ENCODE data around the gene OXCT2. TPM values are rescaled to one million over a fixed set of nuclear protein-coding genes. Genes with fewer than 3 reads are reported as not detected.

OXCT2 gene
- total and polyA plus RNA-seq, 4 donors = 0.11 to 0.47 (median 0.15) TPM

DNA sequence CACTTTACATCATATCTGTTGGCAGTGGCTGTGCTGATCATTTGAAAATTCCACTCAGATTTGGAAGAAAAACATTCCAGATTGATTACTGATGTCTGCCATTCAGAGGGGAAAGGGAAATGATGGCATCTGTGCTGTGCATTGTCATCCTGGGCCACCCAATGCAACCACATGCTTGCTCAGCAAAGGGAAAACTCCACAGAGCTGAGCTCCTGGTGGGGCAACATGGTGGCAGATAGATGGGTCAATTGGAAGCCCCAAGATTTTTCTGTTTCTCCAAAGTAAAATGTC lies 11.8 kb downstream of the OXCT2 start (continued):
- no peak for TF ChIP-seq NR2F2 (IDR thresholded peaks at IDR 0.05)
- no peak for TF ChIP-seq REST (IDR thresholded peaks at IDR 0.05)

- 96% methylated on average over 16 of the region's 16 CpGs for WGBS
- TF ChIP-seq NR2F2 (IDR thresholded peaks at IDR 0.05) (no peak), GABPA (IDR thresholded peaks at IDR 0.05 in 1 of 2, conservative IDR thresholded peaks at IDR 0.05 in 1 of 2) (no peak), RAD21 (IDR thresholded peaks at IDR 0.05) (no peak), YY1 (IDR thresholded peaks at IDR 0.05) (no peak), SP1 (IDR thresholded peaks at IDR 0.05) (no peak), CTCF (IDR thresholded peaks at IDR 0.05; ENCODE audit: low read depth, low read length, missing input control) (no peak), FOXA2 (IDR thresholded peaks at IDR 0.05) (no peak), HNF4A (conservative IDR thresholded peaks at IDR 0.05) (no peak), REST (IDR thresholded peaks at IDR 0.05) (no peak)
- TF ChIP-seq, protein P1, sequence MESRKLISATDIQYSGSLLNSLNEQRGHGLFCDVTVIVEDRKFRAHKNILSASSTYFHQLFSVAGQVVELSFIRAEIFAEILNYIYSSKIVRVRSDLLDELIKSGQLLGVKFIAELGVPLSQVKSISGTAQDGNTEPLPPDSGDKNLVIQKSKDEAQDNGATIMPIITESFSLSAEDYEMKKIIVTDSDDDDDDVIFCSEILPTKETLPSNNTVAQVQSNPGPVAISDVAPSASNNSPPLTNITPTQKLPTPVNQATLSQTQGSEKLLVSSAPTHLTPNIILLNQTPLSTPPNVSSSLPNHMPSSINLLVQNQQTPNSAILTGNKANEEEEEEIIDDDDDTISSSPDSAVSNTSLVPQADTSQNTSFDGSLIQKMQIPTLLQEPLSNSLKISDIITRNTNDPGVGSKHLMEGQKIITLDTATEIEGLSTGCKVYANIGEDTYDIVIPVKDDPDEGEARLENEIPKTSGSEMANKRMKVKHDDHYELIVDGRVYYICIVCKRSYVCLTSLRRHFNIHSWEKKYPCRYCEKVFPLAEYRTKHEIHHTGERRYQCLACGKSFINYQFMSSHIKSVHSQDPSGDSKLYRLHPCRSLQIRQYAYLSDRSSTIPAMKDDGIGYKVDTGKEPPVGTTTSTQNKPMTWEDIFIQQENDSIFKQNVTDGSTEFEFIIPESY (IDR thresholded peaks at IDR 0.05) = no peak
- no peak for DNase-seq (ENCODE audit: low spot score)
- no peaks in the 10 kb centered on the region for H3K27me3 ChIP-seq (ENCODE audit: control insufficient read depth in 4 of 4, insufficient read depth in 4 of 4, low read length in 3 of 4)
- no peak overlapping the region for H3K9ac ChIP-seq (ENCODE audit: low read depth in 1 of 2, low read length in 2 of 2)
- H3K4me1 ChIP-seq (ENCODE audit: control insufficient read depth in 4 of 4, insufficient read depth in 4 of 4, low read length in 3 of 4) = no peaks in the 10 kb centered on the region
- no peak overlapping the region for H3K27ac ChIP-seq (ENCODE audit: low read depth in 1 of 2, low read length in 2 of 2)
- peaks cover 5 to 52% (median 20%) of the 10 kb centered on the region in 4 donors for H3K36me3 ChIP-seq (ENCODE audit: control insufficient read depth in 4 of 4, insufficient read depth in 3 of 4, low read depth in 1 of 4, low read length in 3 of 4)
- no peaks in the 10 kb centered on the region for H3K9me3 ChIP-seq (ENCODE audit: control insufficient read depth in 4 of 4, low read length in 3 of 4)
- H3K4me3 ChIP-seq (ENCODE audit: low read depth in 1 of 3, low read length in 3 of 3) = no peak overlapping the region
Measured at GRCh38 chr1:39758556-39759435, 12.4 kb downstream of the OXCT2 start.
